NB4 (cell line): ENCODE measurements around the gene GARIN1A.

ENCODE experiments used
- DNase-seq: peaks from one replicate; pipeline ENCODE4 v3.0.0; 2010; ENCODE audit warnings: low read depth
- H3K4me3 ChIP-seq: one replicate; pipeline ENCODE4 v1.5.1; 2011; ENCODE audit warnings: mild to moderate bottlenecking, low read depth, low read length, moderate library complexity
- CTCF ChIP-seq: IDR thresholded peaks from one replicate; pipeline ENCODE4 v1.5.1; 2012; ENCODE audit warnings: low read depth, low read length
- MAX ChIP-seq: IDR thresholded peaks from 2 replicates; pipeline ENCODE4 v1.6.1; 2011; ENCODE audit warnings: low read depth, low read length
- MYC ChIP-seq: IDR thresholded peaks from 2 replicates; pipeline ENCODE4 v1.6.1; 2011; ENCODE audit warnings: low read depth, low read length
- POLR2A ChIP-seq: IDR thresholded peaks from 2 replicates; pipeline ENCODE4 v1.6.1; 2011; ENCODE audit warnings: mild to moderate bottlenecking; ENCODE audit not compliant: insufficient read length; ENCODE audit errors: extremely low read depth

The GARIN1A gene

GRCh38 chr7:128705891-128706333, 33.8 kb downstream of the GARIN1A start:
- TF ChIP-seq MYC: no peak
- no peak for TF ChIP-seq POLR2A
- no peak for TF ChIP-seq CTCF
- no peak for TF ChIP-seq MAX
- no peak overlapping the region for H3K4me3 ChIP-seq
- DNase-seq: peak; percentile 19

GRCh38 chr7:128707752-128708151, 35.7 kb downstream of the GARIN1A start:
- no peak overlapping the region for H3K4me3 ChIP-seq
- no peak for DNase-seq
- TF ChIP-seq MYC (no peak), CTCF (no peak), MAX (no peak), POLR2A (no peak)

GRCh38 chr7:128708235-128708634, 36.1 kb downstream of the GARIN1A start:
- no peak for DNase-seq
- H3K4me3 ChIP-seq: no peak overlapping the region
- no peak for TF ChIP-seq CTCF
- no peak for TF ChIP-seq POLR2A
- no peak for TF ChIP-seq MYC
- no peak for TF ChIP-seq MAX

GRCh38 chr7:128708824-128709223, 36.7 kb downstream of the GARIN1A start:
- no peak overlapping the region for H3K4me3 ChIP-seq
- TF ChIP-seq POLR2A (no peak), CTCF (no peak), MYC (no peak)
- no peak for DNase-seq

GRCh38 chr7:128710481-128710880, 38.4 kb downstream of the GARIN1A start:
- H3K4me3 ChIP-seq: no peak overlapping the region
- TF ChIP-seq CTCF (no peak), POLR2A (no peak), MAX (no peak), MYC (no peak)
- DNase-seq: peak; percentile 83

GRCh38 chr7:128713794-128714193, 41.7 kb downstream of the GARIN1A start:
- no peak overlapping the region for H3K4me3 ChIP-seq
- no peak for DNase-seq

More at GRCh38 chr7:128713794-128714193, 41.7 kb downstream of the GARIN1A start:
- TF ChIP-seq MYC (no peak), POLR2A (no peak), MAX (no peak), CTCF (no peak)
